HEK293 (cell line): Measurements from ENCODE around the gene CALHM2.

Experiments
- CTCF ChIP-seq: fragments of 450-650 bp; formaldehyde crosslinking; IDR thresholded peaks from 2 replicates; pipeline ENCODE4 v1.5.1; 2016; ENCODE audit warnings: missing biosample characterization, missing genetic modification characterization
- OVOL3 ChIP-seq: fragments of 450-650 bp; formaldehyde crosslinking; IDR thresholded peaks from 2 replicates; pipeline ENCODE4 v1.5.1; 2016; ENCODE audit warnings: missing biosample characterization, missing genetic modification characterization
- PRDM2 ChIP-seq: fragments of 450-650 bp; formaldehyde crosslinking; IDR thresholded peaks from 2 replicates; pipeline ENCODE4 v1.5.1; 2016; ENCODE audit warnings: missing biosample characterization, missing genetic modification characterization, borderline replicate concordance
- REST ChIP-seq: fragments of 450-650 bp; formaldehyde crosslinking; IDR thresholded peaks from 2 replicates; pipeline ENCODE4 v1.5.1; 2016; ENCODE audit warnings: missing biosample characterization, missing genetic modification characterization
- ZNF274 ChIP-seq, 2 experiments: fragments of 200-500 bp in 1 of 2; fragments of 450-650 bp in 1 of 2; sonication (Bioruptor generic) in 1 of 2; formaldehyde crosslinking in 1 of 2; IDR thresholded peaks; 2 replicates each; pipeline versions ENCODE4 v1.5.1 to v1.6.1; 2014 to 2016; ENCODE audit warnings: borderline replicate concordance in 1 of 2, inconsistent platforms in 1 of 2, low read length in 1 of 2, missing biosample characterization in 1 of 2, missing genetic modification characterization in 1 of 2
- ZNF561 ChIP-seq: fragments of 450-650 bp; IDR thresholded peaks from 2 replicates; pipeline ENCODE4 v1.5.1; 2018; ENCODE audit warnings: missing biosample characterization, missing genetic modification characterization, borderline replicate concordance
- ZNF600 ChIP-seq: fragments of 450-650 bp; formaldehyde crosslinking; IDR thresholded peaks from 2 replicates; pipeline ENCODE4 v1.5.1; 2016; ENCODE audit warnings: missing biosample characterization, missing genetic modification characterization
- ZNF776 ChIP-seq: fragments of 450-650 bp; formaldehyde crosslinking; IDR thresholded peaks from 2 replicates; pipeline ENCODE4 v1.5.0; 2017; ENCODE audit warnings: missing biosample characterization, missing genetic modification characterization, borderline replicate concordance
- ZSCAN30 ChIP-seq: fragments of 450-650 bp; IDR thresholded peaks from 2 replicates; pipeline ENCODE4 v1.5.1; 2018; ENCODE audit warnings: missing biosample characterization, mild to moderate bottlenecking, missing genetic modification characterization, moderate library complexity

GRCh38 chr10:103474077-103474476 is 21.9 kb upstream of the CALHM2 start:
- TF ChIP-seq OVOL3 (no peak), ZNF561 (tag by site-specific recombination) (no peak), REST (no peak), ZNF274 (IDR thresholded peaks at IDR 0.05; ENCODE audit: low read length) (no peak), ZNF274 (tag by site-specific recombination; IDR thresholded peaks at IDR 0.05; ENCODE audit: borderline replicate concordance) (no peak), CTCF (tag by site-specific recombination) (no peak), PRDM2 (tag by site-specific recombination) (no peak), ZSCAN30 (tag by site-specific recombination) (no peak), ZNF600 (tag by site-specific recombination) (no peak), ZNF776 (tag by site-specific recombination) (no peak)
